GM21515 (cell line): ENCODE measurements around the gene IMPG1.

Source experiments
- ATAC-seq: cut with Tn5 transposase; IDR thresholded peaks from one replicate; pipeline ENCODE4 v1.9.1; 2021; ENCODE audit not compliant: unreplicated experiment

The IMPG1 gene

GRCh38 chr6:76072562-76072961, at the start of gene IMPG1:
TSS of gene IMPG1 (minus strand) at chr6:76072662. CDS start at chr6:76072488, 174 bp downstream.
- no peak for ATAC-seq

GRCh38 chr6:76120302-76120701, 47.8 kb upstream of the IMPG1 start:
- no peak for ATAC-seq

- ATAC-seq, result no peak
These were observed 819 bp upstream of the IMPG1 start for GRCh38 chr6:76073281-76073680.

GRCh38 chr6:76057469-76057868, 15.0 kb downstream of the IMPG1 start:
- ATAC-seq, result no peak

GRCh38 chr6:76052314-76052713, 20.1 kb downstream of the IMPG1 start:
- no peak for ATAC-seq

- no peak for ATAC-seq
These were observed 28.8 kb downstream of the IMPG1 start for GRCh38 chr6:76043690-76044089.

GRCh38 chr6:76035713-76036112, 36.7 kb downstream of the IMPG1 start:
- no peak for ATAC-seq

- no peak for ATAC-seq
These were observed 46.4 kb downstream of the IMPG1 start for GRCh38 chr6:76026101-76026500.

- no peak for ATAC-seq
These were observed 57.6 kb downstream of the IMPG1 start for GRCh38 chr6:76014626-76015530.

- no peak for ATAC-seq
These were observed 68.3 kb downstream of the IMPG1 start for GRCh38 chr6:76004202-76004601.

- no peak for ATAC-seq
These were observed 68.8 kb downstream of the IMPG1 start for GRCh38 chr6:76003686-76004085.

- no peak for ATAC-seq
These were observed 69.3 kb downstream of the IMPG1 start for GRCh38 chr6:76003113-76003512.

GRCh38 chr6:76000629-76001028, 71.8 kb downstream of the IMPG1 start:
- ATAC-seq, result no peak

GRCh38 chr6:75997696-75998095, 74.8 kb downstream of the IMPG1 start:
- no peak for ATAC-seq

- no peak for ATAC-seq
These were observed 79.0 kb downstream of the IMPG1 start for GRCh38 chr6:75993236-75994162.

- ATAC-seq, result no peak
These were observed 80.5 kb downstream of the IMPG1 start for GRCh38 chr6:75991941-75992340.

GRCh38 chr6:75986935-75987334, 85.5 kb downstream of the IMPG1 start:
- ATAC-seq, result no peak

GRCh38 chr6:75975904-75976303, 96.6 kb downstream of the IMPG1 start:
- no peak for ATAC-seq

GRCh38 chr6:75970093-75970492, 102.4 kb downstream of the IMPG1 start:
- no peak for ATAC-seq

- ATAC-seq, result no peak
These were observed 104.3 kb downstream of the IMPG1 start for GRCh38 chr6:75968143-75968542.

- no peak for ATAC-seq
These were observed 108.9 kb downstream of the IMPG1 start for GRCh38 chr6:75963569-75963968.

- ATAC-seq, result no peak
These were observed 120.3 kb downstream of the IMPG1 start for GRCh38 chr6:75952128-75952527.
